DMS53 (cell line): ENCODE measurements around the gene SH3TC2.

Source experiments
- DNase-seq: peaks from one replicate; lab custom pipeline; 2025; lab: John Stamatoyannopoulos, UW

SH3TC2 gene

GRCh38 chr5:149028984-149029383 is 33.9 kb downstream of the SH3TC2 start:
- no peak for DNase-seq

- no peak for DNase-seq
Measured at GRCh38 chr5:149028161-149028560, 34.7 kb downstream of the SH3TC2 start.

DNA sequence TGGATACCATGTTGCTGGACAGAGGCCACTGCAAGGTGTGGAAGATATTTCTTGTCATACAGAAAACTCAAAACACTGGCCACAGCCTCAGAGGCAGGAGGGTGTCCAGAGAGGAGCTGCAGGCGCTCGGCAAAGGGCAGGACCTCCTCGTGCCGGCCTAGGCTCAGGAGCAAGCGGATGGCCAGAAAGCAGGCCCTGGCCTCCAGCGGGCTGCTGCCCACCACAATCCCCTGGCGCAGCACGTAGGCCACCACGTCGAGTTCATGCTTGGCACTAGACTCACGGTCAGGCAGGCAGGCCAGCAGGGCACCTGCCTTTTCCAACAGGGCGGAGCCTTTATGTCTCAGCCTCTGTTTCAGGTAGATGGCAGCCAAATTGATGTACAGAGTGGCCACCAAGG is 35.2 kb downstream of the SH3TC2 start:
- no peak for DNase-seq

GRCh38 chr5:149024943-149025342 is 37.9 kb downstream of the SH3TC2 start:
- no peak for DNase-seq

GRCh38 chr5:149024477-149024876 is 38.4 kb downstream of the SH3TC2 start:
- DNase-seq: peak; percentile 26

GRCh38 chr5:149022200-149022599 is 40.7 kb downstream of the SH3TC2 start:
- no peak for DNase-seq

DNA sequence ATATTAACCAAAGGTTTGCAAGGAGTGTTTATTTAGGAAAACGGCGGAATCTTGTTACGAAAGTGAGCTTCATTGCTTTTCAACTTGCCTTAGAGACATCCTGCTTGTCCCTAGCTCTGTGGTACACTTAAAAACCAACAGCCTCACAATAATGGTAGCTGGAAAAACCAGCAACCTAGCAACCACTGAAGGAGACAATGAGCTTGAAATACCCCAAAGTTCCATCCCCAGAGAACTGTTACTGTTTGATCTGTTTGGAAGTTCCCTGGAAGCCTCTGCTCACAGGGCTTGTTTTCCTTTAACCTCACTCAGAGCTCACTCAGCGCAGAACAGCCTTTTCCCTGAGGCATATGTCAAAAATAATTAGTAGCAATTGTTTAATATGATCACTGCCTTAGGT is 43.2 kb downstream of the SH3TC2 start:
- DNase-seq: no peak

DNA sequence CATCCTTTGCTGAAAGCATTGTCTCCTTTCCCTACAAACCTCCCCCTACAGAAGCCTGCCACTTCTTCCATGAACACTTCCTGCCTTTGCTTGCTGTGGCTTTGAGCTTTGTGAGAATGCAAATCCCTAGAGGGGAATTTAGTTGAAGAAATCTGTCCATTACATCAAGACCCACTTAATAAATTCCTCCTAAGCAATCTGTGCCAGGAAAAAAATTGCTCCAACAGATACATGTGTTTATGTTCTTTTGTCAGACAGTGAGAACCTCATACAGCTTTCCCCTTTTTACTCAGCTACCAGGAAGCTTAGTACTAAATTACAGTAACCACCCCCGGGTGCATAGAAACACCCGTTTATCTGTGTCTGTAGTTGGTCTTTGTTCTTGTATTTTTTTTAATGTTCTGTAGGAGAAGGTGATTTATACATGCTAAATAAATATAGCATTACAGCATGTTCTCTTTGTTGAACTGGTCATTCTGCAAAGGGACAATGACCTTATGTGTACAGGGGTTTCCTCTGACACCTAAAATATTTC is 43.9 kb downstream of the SH3TC2 start:
- no peak for DNase-seq

GRCh38 chr5:149017636-149018035 is 45.2 kb downstream of the SH3TC2 start:
- DNase-seq: no peak

DNA sequence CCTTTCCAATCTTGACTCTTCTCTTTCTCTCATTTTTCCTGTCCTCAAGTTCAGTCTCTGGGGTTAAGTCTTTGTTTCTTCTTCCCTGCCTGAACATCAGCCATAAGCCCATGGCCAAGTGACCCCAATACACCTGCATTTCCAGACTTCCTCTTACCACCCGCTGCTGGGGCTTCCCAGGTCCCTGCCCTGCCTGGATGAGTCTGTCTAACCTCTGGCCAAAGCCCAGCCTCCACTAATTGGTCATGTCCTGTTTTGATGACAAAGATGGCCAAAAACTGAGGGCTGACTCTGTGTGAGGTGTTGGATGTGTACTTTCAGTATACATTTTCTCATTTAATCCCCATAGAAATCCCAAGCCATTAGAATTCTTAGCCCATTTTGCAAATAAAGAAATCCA is 47.3 kb downstream of the SH3TC2 start:
- no peak for DNase-seq

DNA sequence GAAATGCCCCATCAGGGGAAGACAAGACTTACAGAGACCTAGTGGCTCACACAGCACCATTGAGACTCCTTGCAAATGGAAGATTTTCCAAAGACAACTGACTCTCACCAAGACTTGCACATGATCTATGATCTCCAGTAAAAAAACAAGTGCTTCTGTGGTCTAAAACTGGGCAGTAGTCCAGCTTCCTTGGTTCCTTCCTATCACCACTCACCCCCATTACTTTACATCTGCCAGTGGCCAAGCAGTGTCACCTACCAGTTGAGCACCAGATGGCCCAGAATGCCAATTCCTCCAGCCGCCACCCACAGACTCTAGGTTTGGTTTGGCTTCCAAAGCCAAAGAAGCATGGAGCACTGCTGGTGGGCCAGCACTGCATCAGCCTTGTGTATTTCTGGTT is 47.7 kb downstream of the SH3TC2 start:
- DNase-seq: no peak

GRCh38 chr5:149014571-149015031 is 48.3 kb downstream of the SH3TC2 start:
- no peak for DNase-seq

- no peak for DNase-seq
Measured at GRCh38 chr5:149013796-149014195, 49.1 kb downstream of the SH3TC2 start.

DNA sequence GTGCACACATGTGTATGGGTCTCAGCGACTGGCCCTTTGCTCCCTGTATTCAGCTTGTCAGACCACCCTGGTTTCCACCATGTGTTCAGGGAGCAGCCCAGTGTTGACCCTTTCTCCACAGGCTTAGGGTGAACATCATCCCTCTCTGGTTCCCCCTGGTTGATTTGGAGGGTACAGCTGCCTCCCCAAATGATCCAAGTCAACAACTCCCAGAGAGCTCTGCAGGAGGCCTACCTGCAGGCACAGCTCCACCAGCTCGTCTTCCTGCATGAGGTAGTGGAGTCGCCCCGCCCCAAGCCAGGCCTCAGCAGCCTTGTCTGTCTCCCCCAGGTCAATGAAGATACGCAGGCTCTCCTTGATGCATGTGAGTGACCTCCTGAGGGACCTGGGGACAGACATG is 50.5 kb downstream of the SH3TC2 start:
- no peak for DNase-seq

GRCh38 chr5:149011728-149012127 is 51.1 kb downstream of the SH3TC2 start:
- DNase-seq: no peak

GRCh38 chr5:149011084-149011483 is 51.8 kb downstream of the SH3TC2 start:
- DNase-seq: no peak

- no peak for DNase-seq
Measured at GRCh38 chr5:149007174-149007573, 55.7 kb downstream of the SH3TC2 start.

DNA sequence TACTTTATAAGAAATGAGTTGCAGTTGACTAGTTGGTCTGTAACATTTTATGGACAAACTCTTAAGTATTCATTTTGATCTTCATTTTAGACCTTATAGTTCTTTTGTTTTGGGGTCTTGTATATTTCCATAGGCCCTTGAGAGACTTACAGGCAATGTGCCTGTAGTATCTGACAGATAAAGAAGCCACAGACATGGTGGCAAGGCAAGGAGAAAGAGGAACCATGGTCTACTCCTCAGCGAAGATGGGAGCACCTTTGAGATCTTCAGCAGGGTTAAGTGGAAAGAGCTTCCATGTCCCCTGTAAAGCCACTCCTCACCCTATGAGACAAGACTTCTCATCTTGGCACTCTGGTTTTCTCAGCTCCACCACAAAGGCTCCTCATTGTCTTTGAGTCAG is 56.4 kb downstream of the SH3TC2 start:
- DNase-seq: no peak

- no peak for DNase-seq
Measured at GRCh38 chr5:149005077-149005892, 57.6 kb downstream of the SH3TC2 start.

DNA sequence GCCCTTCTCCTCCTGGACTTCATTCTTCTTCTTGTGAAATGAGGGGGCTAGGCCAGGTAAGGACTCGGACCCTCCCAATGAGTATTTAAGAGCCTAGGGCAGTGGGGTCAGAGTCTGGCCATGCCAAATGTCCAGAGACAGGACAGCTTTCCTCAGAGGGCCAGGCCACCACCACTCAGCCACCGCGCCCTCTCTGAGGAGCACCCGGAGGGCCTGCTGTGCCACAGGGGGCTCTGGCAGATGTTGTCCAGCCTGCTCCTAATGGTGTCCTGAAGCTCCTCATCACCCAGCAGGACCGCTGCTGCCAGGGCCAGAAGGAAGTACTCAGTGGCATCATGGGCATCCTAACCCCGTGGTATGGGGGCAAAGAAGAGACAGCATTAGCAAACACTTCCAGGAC is 58.3 kb downstream of the SH3TC2 start:
- DNase-seq: no peak

- peak; percentile 44 for DNase-seq
Measured at GRCh38 chr5:149002761-149003689, 59.8 kb downstream of the SH3TC2 start.

- DNase-seq: no peak
Measured at GRCh38 chr5:149002053-149002452, 60.8 kb downstream of the SH3TC2 start.

DNA sequence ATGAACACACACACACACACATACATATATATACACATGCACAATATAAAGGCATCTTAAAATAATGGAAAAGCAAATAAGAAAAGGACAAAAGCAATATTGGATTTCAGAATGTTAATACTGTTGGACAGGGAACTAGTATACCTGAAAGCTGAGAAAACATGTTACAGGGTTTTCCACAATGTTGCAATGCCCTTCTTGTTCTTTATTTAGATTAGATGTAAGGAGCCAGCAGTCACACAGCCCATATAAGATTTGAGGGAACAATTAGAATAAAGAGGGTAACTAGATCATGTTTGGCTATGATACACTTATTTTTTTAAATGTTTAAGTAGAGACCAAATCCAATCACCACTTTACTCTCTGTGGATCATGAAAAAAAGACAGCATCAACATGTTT is 61.7 kb downstream of the SH3TC2 start:
- no peak for DNase-seq
